GM19467 (cell line): ENCODE measurements around the gene MUC6.
"Not testable (repeated sequence)": the region's sequence is repeated elsewhere in the genome, so short reads cannot be mapped to it uniquely, and the experiment has no call there.

Experiments
- ATAC-seq: cut with Tn5 transposase; IDR thresholded peaks from one replicate; pipeline ENCODE4 v1.9.1; 2021; ENCODE audit warnings: mild to moderate bottlenecking, moderate library complexity; ENCODE audit not compliant: unreplicated experiment

Gene MUC6

DNA sequence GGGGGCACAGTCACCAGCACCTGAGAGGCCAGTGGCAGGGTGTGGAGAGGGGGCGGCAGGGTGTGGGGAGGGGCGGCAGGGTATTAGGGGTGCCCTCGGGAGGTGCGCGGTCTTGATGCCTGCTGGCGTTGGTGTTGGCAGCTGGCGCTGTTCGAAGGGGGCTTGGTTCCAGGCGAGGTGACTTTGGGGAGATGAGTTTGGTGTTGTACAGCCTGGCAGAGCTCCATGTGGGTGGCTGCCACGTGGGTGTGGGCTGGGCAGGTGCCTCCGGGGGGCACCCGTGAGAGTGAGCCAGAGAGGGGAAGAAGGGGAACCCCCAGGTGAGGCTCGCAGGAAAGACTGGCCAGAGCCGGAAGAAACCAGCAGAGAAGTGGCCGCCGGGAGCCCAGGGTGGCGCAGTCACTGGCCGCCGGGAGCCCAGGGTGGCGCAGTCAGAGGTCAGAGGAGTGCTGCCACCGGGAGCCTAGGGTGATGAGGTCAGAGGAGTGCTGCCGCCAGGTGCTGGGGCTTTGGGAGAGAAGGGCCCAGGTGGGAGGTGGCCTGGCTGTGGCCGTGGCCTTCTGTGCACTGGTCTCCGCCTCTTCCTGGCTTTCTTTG, 44.7 kb downstream of the MUC6 start:
- ATAC-seq = no peak

DNA sequence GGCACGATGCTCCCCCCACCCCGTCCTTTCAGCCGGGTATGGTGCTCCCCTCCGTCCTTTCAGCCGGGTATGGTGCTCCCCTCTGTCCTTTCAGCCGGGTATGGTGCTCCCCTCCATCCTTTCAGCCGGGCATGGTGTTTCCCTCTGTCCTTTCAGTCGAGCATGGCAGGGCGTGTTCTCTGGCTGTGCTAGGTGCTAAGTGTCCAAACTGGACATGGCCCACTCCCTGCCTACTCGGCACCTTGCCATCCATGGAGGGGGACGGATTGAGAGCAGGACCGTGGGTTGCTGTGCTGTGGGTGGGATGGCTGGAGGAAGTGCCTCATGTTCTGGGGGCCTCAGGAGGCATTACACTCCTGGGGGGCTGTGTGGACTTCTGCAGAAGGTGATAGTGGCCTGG, 45.5 kb downstream of the MUC6 start:
- ATAC-seq = no peak

- no peak for ATAC-seq
Measured at GRCh38 chr11:990101-990500, 46.4 kb downstream of the MUC6 start.

- no peak for ATAC-seq
Measured at GRCh38 chr11:987671-988070, 48.8 kb downstream of the MUC6 start.

- ATAC-seq = no peak
Measured at GRCh38 chr11:986952-987305, 49.6 kb downstream of the MUC6 start.

DNA sequence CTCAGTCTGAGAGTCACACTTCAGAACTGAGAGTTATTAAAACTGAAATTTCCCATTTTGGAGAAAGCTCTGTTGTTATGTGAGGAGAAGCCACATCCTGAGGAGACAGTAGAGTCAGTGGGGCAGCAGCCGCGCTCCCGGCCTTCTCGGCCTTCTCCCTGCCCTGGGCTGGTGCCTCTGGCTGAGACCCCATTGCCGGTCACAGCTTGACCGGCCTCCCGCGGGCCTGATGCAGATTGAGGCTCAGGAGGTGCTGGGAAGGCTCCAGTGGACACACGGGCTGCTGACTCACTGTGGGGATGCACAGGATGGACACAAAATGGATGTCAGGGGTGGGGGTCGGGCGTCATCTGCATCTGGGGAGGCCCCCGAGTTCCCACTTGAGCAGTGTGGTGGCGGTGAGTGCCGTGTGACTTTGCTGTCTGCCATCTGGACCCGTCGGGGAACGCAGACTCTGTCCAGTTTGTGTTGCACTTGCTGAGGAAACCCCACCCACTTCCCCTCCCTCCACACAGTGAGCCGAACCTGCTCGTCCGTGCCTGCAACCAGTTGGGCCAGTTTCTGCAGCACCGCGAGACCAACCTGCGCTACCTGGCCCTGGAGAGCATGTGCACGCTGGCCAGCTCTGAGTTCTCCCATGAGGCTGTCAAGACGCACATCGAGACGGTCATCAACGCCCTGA, 50.1 kb downstream of the MUC6 start:
- no peak for ATAC-seq

DNA sequence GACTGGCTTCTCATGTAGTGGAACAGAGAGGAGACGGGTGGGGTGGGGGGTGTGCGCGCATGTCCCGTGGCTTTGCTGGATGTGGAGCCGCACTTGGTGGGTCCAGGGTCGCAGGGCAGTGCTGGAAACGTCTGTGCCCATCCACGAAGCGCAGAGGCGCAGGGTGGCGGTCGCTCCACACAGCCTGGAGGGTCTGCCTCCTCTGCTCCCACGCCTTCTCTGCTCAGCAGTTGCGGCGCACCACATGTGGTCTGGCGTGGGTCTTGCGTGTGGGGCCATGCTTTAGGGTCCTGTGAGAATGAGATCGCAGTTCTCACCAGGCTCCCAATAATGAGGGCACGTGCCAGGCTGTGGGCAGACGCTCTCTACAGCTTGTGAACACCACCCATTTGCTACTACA, 50.7 kb downstream of the MUC6 start:
- no peak for ATAC-seq

- no peak for ATAC-seq
Measured at GRCh38 chr11:985406-985805, 51.1 kb downstream of the MUC6 start.

GRCh38 chr11:984546-984945, 52.0 kb downstream of the MUC6 start:
- ATAC-seq = no peak

DNA sequence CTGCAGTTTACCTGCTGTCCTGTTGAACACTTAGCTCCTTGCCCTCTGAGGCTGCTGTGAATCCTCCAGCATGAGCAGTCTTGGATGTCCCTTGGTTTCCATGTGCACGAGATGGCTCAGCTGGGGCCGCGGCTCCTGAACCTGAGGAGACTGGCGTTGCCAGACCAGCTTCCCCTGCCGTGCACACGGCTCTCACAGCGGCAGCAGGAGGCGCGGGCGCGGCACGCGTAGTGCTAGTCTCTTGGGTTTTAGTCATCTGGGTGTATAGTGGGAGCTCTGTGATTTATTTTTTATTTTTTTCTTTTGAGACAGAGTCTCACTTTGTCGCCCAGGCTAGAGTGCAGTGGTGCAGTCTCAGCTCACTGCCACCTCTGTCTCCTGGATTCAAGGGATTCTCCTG, 54.8 kb downstream of the MUC6 start:
- no peak for ATAC-seq

DNA sequence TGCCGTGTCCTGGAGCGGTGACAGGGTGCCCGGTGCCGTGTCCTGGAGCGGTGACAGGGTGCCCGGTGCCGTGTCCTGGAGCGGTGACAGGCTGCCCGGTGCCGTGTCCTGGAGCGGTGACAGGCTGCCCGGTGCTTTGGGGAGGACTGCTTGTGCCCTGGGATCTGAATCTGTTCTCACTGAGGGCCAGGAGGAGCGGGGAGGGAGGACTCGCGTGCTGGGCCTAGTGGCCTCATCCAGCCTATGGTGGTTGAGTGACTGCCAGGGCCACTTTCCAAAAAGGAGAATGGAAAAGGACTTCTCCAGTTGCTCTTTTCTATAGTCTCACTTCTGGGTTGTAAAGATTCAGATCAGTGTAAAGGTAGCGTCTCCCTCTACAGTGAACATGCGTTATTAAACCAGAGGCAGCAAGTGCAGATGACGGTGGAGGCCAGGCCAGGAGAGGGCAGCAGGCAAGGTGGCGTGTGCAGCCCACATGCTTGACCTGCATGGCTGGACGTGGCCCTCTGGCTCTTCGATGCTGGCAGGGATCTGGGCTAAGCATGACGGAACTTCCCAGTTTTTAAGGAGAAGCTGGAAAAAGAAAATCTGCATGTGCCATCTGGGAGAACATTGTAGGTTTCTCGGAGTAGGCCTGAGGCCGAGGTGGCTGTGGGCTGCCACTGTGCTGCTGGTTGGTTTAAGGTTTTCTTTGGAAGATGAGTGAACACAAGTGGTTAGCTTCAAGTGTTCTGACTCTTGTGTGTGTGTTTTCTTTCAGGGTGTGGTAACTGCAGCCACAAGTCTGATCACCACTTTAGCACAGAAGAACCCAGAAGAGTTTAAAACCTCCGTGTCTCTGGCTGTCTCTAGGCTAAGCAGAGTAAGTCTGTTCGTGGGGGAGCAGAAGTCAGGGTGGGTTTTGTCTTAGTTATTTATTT, 55.8 kb downstream of the MUC6 start:
- ATAC-seq = no peak

DNA sequence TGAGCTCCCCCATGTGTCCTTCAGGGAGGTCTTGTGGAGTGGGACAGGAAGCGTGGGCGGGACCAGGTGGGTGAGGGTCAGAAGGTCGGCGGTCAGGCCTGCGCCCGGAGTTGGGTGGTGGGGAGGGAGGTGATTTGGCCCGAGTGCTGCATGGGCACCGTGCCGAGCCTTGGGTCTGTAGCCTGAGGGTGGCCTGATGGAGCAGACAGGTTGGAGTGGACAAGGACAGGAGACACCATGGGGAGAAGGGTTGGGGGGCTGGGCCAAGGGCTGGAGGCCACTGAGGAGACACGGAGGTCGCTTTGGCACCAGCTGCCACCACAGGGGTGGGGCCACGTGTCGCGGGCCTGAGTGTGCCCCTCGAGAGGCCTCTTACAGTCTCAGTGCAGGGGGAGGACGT, 57.7 kb downstream of the MUC6 start:
- ATAC-seq = no peak

DNA sequence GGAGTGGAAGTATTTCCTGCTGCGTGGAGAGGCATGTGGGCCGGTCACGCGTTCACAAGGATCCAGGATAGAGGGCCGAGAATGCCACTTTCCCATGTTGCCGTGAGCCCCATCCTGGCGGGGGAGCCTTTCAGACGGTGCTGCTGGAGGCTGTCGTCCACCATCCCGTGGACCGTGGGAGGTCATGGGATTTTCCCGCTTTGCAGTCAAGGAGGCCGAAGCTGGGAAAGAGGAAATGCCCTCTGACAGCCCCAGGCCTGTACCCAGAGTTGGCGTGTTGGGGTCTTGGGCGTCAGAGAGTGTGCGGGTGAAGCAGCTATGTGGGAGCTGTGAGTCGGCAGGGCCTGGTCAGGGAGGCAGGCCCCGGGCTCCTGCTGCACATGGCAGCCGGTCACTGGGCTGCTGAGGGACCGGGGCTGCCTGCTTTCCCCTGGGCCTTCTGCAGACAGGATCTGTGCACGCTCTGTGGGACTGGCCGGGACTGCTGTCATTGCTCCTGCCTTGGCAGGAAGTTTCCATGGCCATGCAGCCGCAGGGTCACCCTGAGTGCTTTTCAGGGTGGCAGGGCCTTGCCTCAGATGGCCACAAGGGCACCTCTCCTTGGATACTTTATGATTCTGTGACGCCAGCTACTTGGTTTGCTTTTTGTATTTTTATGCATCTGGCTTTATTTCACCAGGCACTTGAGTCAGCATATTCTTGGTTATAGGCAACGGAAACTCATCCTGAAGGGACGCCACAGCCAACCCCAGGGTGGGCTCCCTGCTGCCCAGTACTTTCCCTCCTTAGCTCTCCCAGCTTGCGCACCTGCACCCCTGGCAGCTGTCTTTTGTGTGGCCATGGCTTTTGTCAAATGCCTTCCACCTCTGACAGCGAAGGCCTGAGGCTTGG, 58.4 kb downstream of the MUC6 start:
- ATAC-seq = no peak

GRCh38 chr11:976431-977160, 59.9 kb downstream of the MUC6 start:
- ATAC-seq = no peak

- no peak for ATAC-seq
Measured at GRCh38 chr11:975827-976226, 60.7 kb downstream of the MUC6 start.

DNA sequence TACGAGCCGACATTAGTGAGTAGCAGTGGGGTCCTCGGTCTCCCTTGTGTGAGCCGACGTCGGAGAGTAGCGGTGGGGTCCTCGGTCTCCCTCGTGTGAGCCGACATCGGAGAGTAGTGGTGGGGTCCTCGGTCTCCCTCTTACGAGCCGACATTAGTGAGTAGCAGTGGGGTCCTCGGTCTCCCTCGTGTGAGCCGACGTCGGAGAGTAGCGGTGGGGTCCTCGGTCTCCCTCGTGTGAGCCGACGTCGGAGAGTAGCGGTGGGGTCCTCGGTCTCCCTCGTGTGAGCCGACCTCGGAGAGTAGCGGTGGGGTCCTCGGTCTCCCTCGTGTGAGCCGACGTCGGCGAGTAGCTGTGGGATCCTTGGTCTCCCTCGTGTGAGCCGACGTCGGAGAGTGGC, 61.1 kb downstream of the MUC6 start:
- ATAC-seq = not testable (repeated sequence)

DNA sequence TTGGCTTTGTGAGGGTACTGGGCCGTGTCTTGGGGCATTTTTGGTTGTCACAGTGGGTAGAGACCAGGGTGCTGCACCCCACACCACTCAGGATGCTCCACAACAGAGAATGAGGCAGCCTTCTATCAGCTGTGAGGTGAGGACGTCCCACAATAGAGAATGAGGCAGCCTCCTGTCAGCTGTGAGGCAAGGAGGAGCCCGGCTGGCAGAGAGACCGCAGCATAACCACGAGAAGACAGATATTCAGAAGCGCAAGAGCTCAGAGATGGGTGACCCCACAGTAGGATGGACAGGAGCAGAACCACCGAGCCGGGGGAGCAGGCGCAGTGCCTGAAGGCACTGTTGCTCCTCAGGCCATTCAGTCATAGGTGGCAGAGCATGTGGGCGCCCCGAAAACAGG, 63.3 kb downstream of the MUC6 start:
- ATAC-seq = no peak

GRCh38 chr11:972523-973211, 63.9 kb downstream of the MUC6 start:
- ATAC-seq = no peak

DNA sequence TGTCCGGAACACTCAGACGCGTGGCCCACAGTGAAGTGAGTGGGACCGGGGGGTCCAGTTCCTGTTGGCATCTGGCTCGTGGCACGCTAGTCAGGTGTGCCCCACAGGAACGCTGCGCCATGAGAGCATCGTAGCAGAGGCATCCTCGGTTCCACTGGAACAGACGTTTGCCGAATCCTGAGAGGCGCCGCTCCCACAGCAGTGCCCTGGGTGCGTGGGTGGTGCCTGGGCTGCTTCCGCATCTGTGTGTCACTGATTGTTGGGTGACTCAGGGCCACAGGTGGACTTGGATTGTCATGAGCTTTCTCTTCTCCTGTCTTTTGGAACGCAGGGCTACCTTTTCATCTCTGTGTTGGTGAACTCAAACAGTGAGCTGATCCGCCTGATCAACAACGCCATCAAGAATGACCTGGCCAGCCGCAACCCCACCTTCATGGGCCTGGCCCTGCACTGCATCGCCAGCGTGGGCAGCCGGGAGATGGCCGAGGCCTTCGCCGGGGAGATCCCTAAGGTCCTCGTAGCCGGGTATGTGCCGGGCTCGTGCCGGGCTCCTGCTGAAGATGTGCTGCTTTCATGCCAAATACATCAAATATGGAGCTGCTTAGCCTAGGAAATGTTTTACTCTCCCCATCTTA, 64.7 kb downstream of the MUC6 start:
- ATAC-seq = no peak
